ENCODE data around the gene CHURC1. TPM values are rescaled to one million over a fixed set of nuclear protein-coding genes. Genes with fewer than 3 reads are reported as not detected.

CHURC1 gene
- total and polyA plus RNA-seq, 2 of the 8 experiments (the other 6 are each of a cell fraction or from before 2014, with no cell fraction given) = 50.2 to 59.3 TPM

DNA sequence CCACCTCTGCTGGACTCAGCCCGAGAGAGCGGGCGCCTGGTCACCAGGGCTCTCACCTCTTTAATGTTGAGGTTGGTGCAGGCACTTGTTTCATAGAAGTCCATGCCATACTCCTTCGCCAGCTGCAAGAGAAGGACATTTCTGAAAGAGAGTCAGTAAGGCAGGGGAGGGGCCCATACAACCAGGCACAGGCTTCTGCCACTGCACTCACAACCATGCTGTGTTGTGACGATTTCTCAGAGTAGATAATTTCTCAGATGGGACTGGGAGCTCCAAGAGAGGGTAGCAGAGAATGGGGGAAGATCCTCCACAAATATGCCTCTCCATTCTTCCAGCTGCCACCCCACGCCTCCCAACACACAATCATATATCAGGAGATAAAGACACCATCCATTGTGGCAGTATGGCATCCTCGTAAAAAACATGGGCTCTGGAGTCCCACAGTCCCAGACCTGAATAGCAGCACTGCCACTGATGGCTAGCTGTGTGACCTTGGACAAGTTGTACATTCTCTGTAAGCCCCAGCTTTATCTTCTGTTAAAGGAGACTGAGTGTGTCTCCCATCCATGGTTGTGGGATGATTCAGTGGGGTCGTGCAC lies 34.5 kb downstream of the CHURC1 start (continued):
- TF ChIP-seq RBBP5 (IDR thresholded peaks at IDR 0.05; ENCODE audit: borderline replicate concordance, low read depth, low read length) (no peak), CBX5 (IDR thresholded peaks at IDR 0.05; ENCODE audit: low read depth, low read length) (no peak), TAF1 (IDR thresholded peaks at IDR 0.05; ENCODE audit: low read depth, low read length) (no peak), EGR1 (IDR thresholded peaks at IDR 0.05; ENCODE audit: borderline replicate concordance, low read depth, low read length) (no peak), RNF2 (IDR thresholded peaks at IDR 0.05; ENCODE audit: borderline replicate concordance, low read depth, low read length, missing control alignments, poor library complexity, severe bottlenecking) (no peak)
